ENCODE data around the gene ANKRD50.

The ANKRD50 gene

GRCh38 chr4:124685851-124686250 lies 26.7 kb downstream of the ANKRD50 start:
- Histone ChIP-seq H3K36me3 (ENCODE audit: control insufficient read depth, insufficient read depth, low read length) (no peaks in the 10 kb centered on the region), H3K9me3 (ENCODE audit: control insufficient read depth, low read length) (no peaks in the 10 kb centered on the region), H3K27ac (ENCODE audit: insufficient read depth, low read length, poor library complexity, severe bottlenecking) (no peak overlapping the region), H3K4me1 (ENCODE audit: control insufficient read depth, insufficient read depth, low read length, poor library complexity, severe bottlenecking) (no peaks in the 10 kb centered on the region), H3K27me3 (replicated peaks; ENCODE audit: control insufficient read depth, insufficient read depth, low read length, poor library complexity, severe bottlenecking) (no peaks in the 10 kb centered on the region), H3K4me3 (ENCODE audit: insufficient read depth, low read depth, low read length, poor library complexity, severe bottlenecking) (no peak overlapping the region)
- DNase-seq: no peak

DNA sequence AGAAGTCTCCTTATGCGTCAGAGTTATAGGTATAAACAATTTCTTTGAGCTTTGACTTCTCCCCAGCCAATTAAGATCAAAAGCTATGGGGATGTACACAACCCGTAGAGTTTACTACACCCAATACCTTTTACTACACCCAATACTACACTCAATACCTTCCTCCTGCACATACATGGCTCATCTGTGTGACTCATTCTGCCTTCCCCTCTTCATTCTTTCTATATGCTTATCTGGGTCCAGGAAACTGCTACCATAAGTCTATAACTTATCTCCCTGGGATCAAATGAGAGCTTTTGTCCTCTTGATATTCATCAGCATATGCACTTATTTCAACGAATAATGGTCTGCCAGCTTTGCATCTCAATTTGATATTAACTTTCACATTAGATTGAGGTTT lies 28.2 kb downstream of the ANKRD50 start:
- DNase-seq: no peak
- Histone ChIP-seq H3K4me1 (ENCODE audit: control insufficient read depth, insufficient read depth, low read length, poor library complexity, severe bottlenecking) (no peaks in the 10 kb centered on the region), H3K27ac (ENCODE audit: insufficient read depth, low read length, poor library complexity, severe bottlenecking) (no peak overlapping the region), H3K9me3 (ENCODE audit: control insufficient read depth, low read length) (no peaks in the 10 kb centered on the region), H3K27me3 (replicated peaks; ENCODE audit: control insufficient read depth, insufficient read depth, low read length, poor library complexity, severe bottlenecking) (no peaks in the 10 kb centered on the region), H3K4me3 (ENCODE audit: insufficient read depth, low read depth, low read length, poor library complexity, severe bottlenecking) (no peak overlapping the region), H3K36me3 (ENCODE audit: control insufficient read depth, insufficient read depth, low read length) (no peaks in the 10 kb centered on the region)

- H3K9me3 ChIP-seq (ENCODE audit: control insufficient read depth, low read length): no peaks in the 10 kb centered on the region
Observed at GRCh38 chr4:124682384-124682783, 30.1 kb downstream of the ANKRD50 start.

GRCh38 chr4:124666496-124666895 lies 46.0 kb downstream of the ANKRD50 start:
- Histone ChIP-seq H3K4me1 (ENCODE audit: control insufficient read depth, insufficient read depth, low read length, poor library complexity, severe bottlenecking) (no peaks in the 10 kb centered on the region), H3K36me3 (ENCODE audit: control insufficient read depth, insufficient read depth, low read length) (no peaks in the 10 kb centered on the region), H3K4me3 (ENCODE audit: insufficient read depth, low read depth, low read length, poor library complexity, severe bottlenecking) (no peak overlapping the region), H3K9me3 (ENCODE audit: control insufficient read depth, low read length) (no peaks in the 10 kb centered on the region), H3K27me3 (replicated peaks; ENCODE audit: control insufficient read depth, insufficient read depth, low read length, poor library complexity, severe bottlenecking) (no peaks in the 10 kb centered on the region), H3K27ac (ENCODE audit: insufficient read depth, low read length, poor library complexity, severe bottlenecking) (no peak overlapping the region)
- DNase-seq: no peak

More at GRCh38 chr4:124682384-124682783, 30.1 kb downstream of the ANKRD50 start:
- no peaks in the 10 kb centered on the region for H3K36me3 ChIP-seq (ENCODE audit: control insufficient read depth, insufficient read depth, low read length)
- no peak overlapping the region for H3K27ac ChIP-seq (ENCODE audit: insufficient read depth, low read length, poor library complexity, severe bottlenecking)
- no peak overlapping the region for H3K4me3 ChIP-seq (ENCODE audit: insufficient read depth, low read depth, low read length, poor library complexity, severe bottlenecking)
- no peaks in the 10 kb centered on the region for H3K4me1 ChIP-seq (ENCODE audit: control insufficient read depth, insufficient read depth, low read length, poor library complexity, severe bottlenecking)
- DNase-seq: no peak
- H3K27me3 ChIP-seq (replicated peaks; ENCODE audit: control insufficient read depth, insufficient read depth, low read length, poor library complexity, severe bottlenecking): no peaks in the 10 kb centered on the region

DNA sequence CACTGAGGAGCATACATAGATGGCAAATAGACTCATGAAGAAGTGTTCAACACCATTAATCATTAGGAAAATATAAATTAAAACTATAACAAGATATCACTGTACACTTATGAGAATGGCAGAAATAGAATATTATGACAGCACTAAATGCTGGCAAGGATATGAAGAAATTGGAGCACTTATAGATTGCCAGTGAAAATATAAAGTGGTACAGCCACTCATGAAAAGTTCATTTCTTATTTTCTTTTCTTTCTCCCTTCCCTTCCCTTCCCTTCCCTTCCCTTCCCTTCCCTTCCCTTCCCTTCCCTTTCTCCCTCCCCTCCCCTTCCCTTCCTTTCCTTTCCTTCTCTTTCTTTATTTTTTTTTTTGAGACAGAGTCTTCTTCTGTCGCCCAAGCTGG lies 53.7 kb downstream of the ANKRD50 start:
- no peak for DNase-seq
- Histone ChIP-seq H3K4me1 (ENCODE audit: control insufficient read depth, insufficient read depth, low read length, poor library complexity, severe bottlenecking) (no peaks in the 10 kb centered on the region), H3K4me3 (ENCODE audit: insufficient read depth, low read depth, low read length, poor library complexity, severe bottlenecking) (no peak overlapping the region), H3K36me3 (ENCODE audit: control insufficient read depth, insufficient read depth, low read length) (no peaks in the 10 kb centered on the region), H3K9me3 (ENCODE audit: control insufficient read depth, low read length) (no peaks in the 10 kb centered on the region), H3K27me3 (replicated peaks; ENCODE audit: control insufficient read depth, insufficient read depth, low read length, poor library complexity, severe bottlenecking) (no peaks in the 10 kb centered on the region), H3K27ac (ENCODE audit: insufficient read depth, low read length, poor library complexity, severe bottlenecking) (no peak overlapping the region)

DNA sequence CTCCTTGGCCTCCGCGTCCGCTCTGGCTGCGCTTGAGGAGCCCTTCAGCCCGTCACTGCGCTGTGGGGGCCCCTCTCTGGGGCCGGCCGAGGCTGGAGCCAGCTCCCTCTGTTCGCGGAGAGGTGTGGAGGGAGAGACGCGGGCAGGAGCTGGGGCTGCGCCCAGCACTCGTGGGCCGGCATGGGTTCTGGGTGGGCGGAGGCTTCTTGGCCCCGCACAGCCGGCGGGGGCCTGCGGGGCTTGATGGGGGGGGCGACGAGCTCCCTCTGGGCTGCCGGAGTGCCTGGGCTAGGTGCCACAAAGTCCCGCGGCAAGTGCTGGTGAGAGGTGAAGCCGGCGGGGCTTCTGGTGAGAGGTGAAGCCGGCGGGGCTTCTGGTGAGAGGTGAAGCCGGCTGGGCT lies 61.9 kb downstream of the ANKRD50 start:
- no peak overlapping the region for H3K27ac ChIP-seq (ENCODE audit: insufficient read depth, low read length, poor library complexity, severe bottlenecking)
- no peaks in the 10 kb centered on the region for H3K4me1 ChIP-seq (ENCODE audit: control insufficient read depth, insufficient read depth, low read length, poor library complexity, severe bottlenecking)

GRCh38 chr4:124647599-124647998 lies 64.9 kb downstream of the ANKRD50 start:
- H3K27me3 ChIP-seq (replicated peaks; ENCODE audit: control insufficient read depth, insufficient read depth, low read length, poor library complexity, severe bottlenecking): no peaks in the 10 kb centered on the region
- no peaks in the 10 kb centered on the region for H3K9me3 ChIP-seq (ENCODE audit: control insufficient read depth, low read length)
- no peaks in the 10 kb centered on the region for H3K4me1 ChIP-seq (ENCODE audit: control insufficient read depth, insufficient read depth, low read length, poor library complexity, severe bottlenecking)
- no peak for DNase-seq
- no peak overlapping the region for H3K4me3 ChIP-seq (ENCODE audit: insufficient read depth, low read depth, low read length, poor library complexity, severe bottlenecking)
- no peaks in the 10 kb centered on the region for H3K36me3 ChIP-seq (ENCODE audit: control insufficient read depth, insufficient read depth, low read length)
- no peak overlapping the region for H3K27ac ChIP-seq (ENCODE audit: insufficient read depth, low read length, poor library complexity, severe bottlenecking)

More for the DNA sequence above, 61.9 kb downstream of the ANKRD50 start:
- Histone ChIP-seq H3K36me3 (ENCODE audit: control insufficient read depth, insufficient read depth, low read length) (no peaks in the 10 kb centered on the region), H3K9me3 (ENCODE audit: control insufficient read depth, low read length) (no peaks in the 10 kb centered on the region), H3K27me3 (replicated peaks; ENCODE audit: control insufficient read depth, insufficient read depth, low read length, poor library complexity, severe bottlenecking) (no peaks in the 10 kb centered on the region), H3K4me3 (ENCODE audit: insufficient read depth, low read depth, low read length, poor library complexity, severe bottlenecking) (no peak overlapping the region)
- DNase-seq: no peak

DNA sequence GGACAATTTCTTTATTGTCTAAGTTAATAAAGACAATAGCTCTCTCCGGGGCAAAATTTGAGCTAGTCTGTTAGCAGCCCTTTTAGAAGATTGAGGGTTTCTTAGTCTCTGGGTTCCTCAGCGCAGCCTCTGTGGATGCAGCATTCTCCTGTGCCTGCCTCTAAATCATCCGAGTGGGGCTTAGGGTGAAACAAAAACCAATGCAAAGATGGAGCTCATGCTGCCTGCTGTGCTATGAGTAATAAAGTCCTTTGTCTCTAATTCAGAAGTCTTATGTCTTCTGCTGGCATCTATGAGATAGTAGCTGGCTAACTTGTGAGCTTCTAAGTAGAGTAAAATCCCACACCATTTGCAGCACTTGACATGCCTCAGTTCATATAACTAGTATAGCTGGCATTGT lies 67.9 kb downstream of the ANKRD50 start:
- Histone ChIP-seq H3K9me3 (ENCODE audit: control insufficient read depth, low read length) (no peaks in the 10 kb centered on the region), H3K36me3 (ENCODE audit: control insufficient read depth, insufficient read depth, low read length) (no peaks in the 10 kb centered on the region), H3K4me1 (ENCODE audit: control insufficient read depth, insufficient read depth, low read length, poor library complexity, severe bottlenecking) (no peaks in the 10 kb centered on the region), H3K27me3 (replicated peaks; ENCODE audit: control insufficient read depth, insufficient read depth, low read length, poor library complexity, severe bottlenecking) (no peaks in the 10 kb centered on the region), H3K27ac (ENCODE audit: insufficient read depth, low read length, poor library complexity, severe bottlenecking) (no peak overlapping the region), H3K4me3 (ENCODE audit: insufficient read depth, low read depth, low read length, poor library complexity, severe bottlenecking) (no peak overlapping the region)
- no peak for DNase-seq

DNA sequence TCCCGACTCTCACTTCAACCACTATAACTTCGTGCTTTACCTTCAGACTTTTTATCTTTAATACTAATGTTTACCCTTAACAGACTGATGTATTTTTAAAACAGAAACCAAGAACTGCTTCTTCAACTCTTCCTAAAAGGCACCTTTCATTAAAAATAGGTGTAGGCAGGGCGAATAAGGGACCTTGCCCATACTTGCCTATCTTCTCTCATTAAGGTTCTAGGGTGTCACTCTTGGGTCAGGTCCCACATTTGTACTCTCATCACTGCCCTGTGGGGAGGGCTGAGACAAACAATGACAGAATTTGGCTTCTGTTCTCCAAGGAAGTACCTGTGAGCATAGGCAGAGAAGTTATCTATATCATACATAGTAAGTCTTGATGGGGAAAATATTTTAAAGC lies 69.7 kb downstream of the ANKRD50 start:
- no peaks in the 10 kb centered on the region for H3K9me3 ChIP-seq (ENCODE audit: control insufficient read depth, low read length)
- H3K27me3 ChIP-seq (replicated peaks; ENCODE audit: control insufficient read depth, insufficient read depth, low read length, poor library complexity, severe bottlenecking): no peaks in the 10 kb centered on the region
- no peak overlapping the region for H3K4me3 ChIP-seq (ENCODE audit: insufficient read depth, low read depth, low read length, poor library complexity, severe bottlenecking)
- H3K36me3 ChIP-seq (ENCODE audit: control insufficient read depth, insufficient read depth, low read length): no peaks in the 10 kb centered on the region
- no peaks in the 10 kb centered on the region for H3K4me1 ChIP-seq (ENCODE audit: control insufficient read depth, insufficient read depth, low read length, poor library complexity, severe bottlenecking)
- H3K27ac ChIP-seq (ENCODE audit: insufficient read depth, low read length, poor library complexity, severe bottlenecking): no peak overlapping the region
- no peak for DNase-seq

- no peaks in the 10 kb centered on the region for H3K36me3 ChIP-seq (ENCODE audit: control insufficient read depth, insufficient read depth, low read length)
- no peak overlapping the region for H3K27ac ChIP-seq (ENCODE audit: insufficient read depth, low read length, poor library complexity, severe bottlenecking)
- H3K4me3 ChIP-seq (ENCODE audit: insufficient read depth, low read depth, low read length, poor library complexity, severe bottlenecking): no peak overlapping the region
- no peaks in the 10 kb centered on the region for H3K9me3 ChIP-seq (ENCODE audit: control insufficient read depth, low read length)
- H3K4me1 ChIP-seq (ENCODE audit: control insufficient read depth, insufficient read depth, low read length, poor library complexity, severe bottlenecking): no peaks in the 10 kb centered on the region
- no peaks in the 10 kb centered on the region for H3K27me3 ChIP-seq (replicated peaks; ENCODE audit: control insufficient read depth, insufficient read depth, low read length, poor library complexity, severe bottlenecking)
- DNase-seq: no peak
Observed at GRCh38 chr4:124641715-124642381, 70.7 kb downstream of the ANKRD50 start.

Measured in effector memory CD4-positive, alpha-beta T cell (primary cell).